ENCODE measurements around the gene APLP2.

APLP2 gene

DNA sequence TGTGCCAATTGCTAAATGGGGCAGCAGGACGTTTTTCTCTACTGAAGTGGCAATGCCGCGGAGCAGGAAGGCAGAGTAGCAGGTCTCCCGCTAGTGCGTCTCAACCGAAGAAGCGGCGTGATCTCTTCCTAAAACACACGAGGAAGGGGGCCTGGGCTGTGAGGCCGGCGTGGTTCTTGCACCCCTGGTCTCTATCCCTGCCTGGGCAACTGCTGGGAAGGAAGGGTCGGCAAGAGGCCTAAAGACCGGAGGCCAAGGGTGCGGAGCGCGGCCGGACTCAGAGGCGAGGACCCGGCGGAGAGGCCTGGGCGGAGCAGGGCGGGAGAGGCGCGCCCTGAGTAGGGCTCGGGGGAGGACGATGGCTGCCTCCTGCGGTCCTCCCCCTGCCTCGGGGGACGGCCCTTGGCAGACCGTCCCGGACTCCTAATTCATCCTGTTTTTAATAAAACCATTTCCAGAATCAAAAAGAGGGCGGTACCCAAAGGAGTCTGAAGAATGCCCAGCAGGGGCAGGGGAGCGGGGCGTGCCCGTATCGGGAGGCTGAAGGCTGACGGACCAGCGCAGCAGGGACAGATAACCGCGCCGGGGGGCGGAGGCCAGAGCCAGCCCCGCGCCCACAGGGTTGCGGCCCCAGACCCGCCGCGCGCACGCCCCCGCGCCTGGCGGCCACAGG lies 572 bp upstream of the APLP2 start:
- H3K27me3 Mint-ChIP-seq = peaks cover 9 to 10% of the 10 kb centered on the region in 2 donors
- peak overlapping the region; percentile 91 to 94 for H3K4me3 Mint-ChIP-seq
- H3K4me1 Mint-ChIP-seq = peaks cover 33 to 41% of the 10 kb centered on the region in 2 donors
- peak overlapping the region; percentile 89 for H3K27ac Mint-ChIP-seq
- H3K36me3 Mint-ChIP-seq = peaks cover 0 to 1% of the 10 kb centered on the region in 2 donors
- peak; percentile 59 to 60 for ATAC-seq (replicated peaks)
- no peak for DNase-seq
- no peaks in the 10 kb centered on the region for H3K9me3 Mint-ChIP-seq

DNA sequence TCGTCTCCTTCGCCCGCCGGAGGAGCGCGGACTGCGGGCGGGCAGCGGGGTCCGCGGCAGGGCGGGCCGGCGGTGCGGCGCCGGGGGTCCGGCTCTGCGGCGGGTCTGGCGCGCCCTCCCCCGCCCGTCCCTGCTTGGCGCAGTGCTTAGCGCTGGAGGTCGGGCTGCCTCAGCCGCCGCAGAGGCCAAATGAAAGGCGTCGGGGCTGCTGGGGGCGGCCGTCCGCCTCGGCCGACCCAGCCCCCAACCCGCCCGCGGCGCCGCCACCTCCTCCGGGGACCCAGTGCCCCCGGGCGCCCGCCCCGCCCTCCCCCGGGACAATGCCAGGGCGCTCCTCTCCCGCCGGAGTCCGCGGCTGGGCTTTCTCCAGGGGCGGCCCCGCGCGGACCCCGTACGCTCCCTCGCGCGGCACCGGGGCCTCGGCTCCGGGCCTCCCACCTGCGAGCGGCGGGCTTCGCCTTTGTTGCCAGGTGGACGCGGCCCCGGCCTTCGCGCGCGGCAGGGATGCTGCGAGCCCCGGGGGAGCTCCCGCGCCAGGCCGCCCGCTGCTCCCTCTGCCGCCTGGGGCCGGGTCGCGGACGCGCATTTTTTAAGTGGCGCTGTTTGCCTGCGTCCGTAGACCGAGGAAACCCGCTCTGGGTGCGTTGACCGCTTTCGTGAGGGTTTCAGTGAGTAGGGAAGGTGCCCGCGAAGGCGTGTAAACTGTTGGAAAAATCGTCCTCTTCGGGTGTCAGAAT lies 583 bp downstream of the APLP2 start:
- Mint-ChIP-seq H3K36me3 (peaks cover 0 to 1% of the 10 kb centered on the region in 2 donors), H3K27me3 (no peaks in the 10 kb centered on the region), H3K9me3 (no peaks in the 10 kb centered on the region), H3K4me3 (peak overlapping the region; percentile 93 to 95), H3K27ac (peak overlapping the region; percentile 86), H3K4me1 (peaks cover 25 to 36% of the 10 kb centered on the region in 2 donors)
- ATAC-seq (replicated peaks) (peak; percentile 40 to 45), DNase-seq (peak; percentile 14)

DNA sequence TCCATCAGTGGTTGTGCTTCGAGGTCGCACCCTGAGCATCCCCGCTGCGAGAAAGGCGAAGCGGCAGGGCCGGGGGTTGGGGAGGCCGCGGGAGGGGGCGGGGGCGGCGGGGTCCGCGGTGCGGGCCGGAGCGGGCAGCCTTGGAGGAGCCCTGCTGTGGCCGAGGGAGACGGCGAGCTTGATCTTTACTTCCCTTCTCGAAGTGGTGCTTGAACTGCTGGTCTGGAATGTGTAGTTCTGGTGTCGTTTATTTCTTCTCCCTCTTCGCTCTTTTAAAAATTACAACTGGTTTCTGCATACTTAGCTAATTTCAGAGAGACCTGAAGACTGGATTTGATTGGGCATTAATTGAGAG lies 1.1 kb downstream of the APLP2 start:
- no peaks in the 10 kb centered on the region for H3K9me3 Mint-ChIP-seq
- peaks cover 1 to 3% of the 10 kb centered on the region in 2 donors for H3K36me3 Mint-ChIP-seq
- H3K4me1 Mint-ChIP-seq = peaks cover 29 to 41% of the 10 kb centered on the region in 2 donors
- H3K27ac Mint-ChIP-seq = peak overlapping the region; percentile 86
- ATAC-seq (replicated peaks) (no peak), DNase-seq (no peak)
- no peaks in the 10 kb centered on the region for H3K27me3 Mint-ChIP-seq
- peak overlapping the region; percentile 91 to 95 for H3K4me3 Mint-ChIP-seq

DNA sequence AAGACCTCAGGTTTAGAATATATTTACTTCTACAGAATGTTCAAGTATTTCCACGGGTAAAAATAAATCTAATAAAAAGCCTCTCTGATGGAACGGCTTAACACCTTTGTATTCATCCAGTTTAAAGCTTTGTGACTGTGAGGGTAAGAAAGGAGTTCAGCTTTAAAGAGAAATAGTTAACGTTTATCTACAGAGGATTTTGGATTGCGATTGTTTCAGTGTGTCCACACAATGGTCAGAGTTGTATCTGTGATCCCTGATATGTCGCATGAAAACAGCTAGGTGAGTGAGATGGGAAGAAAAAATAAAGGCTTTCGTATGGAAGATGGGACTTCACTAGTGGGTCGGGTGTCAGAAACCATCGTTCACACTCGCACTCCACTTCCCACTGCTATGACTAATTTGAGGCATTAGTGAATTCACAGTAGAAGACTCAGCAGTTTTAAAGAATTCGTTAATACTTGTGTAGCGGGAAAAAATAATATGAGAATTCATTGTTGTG lies 1.6 kb downstream of the APLP2 start:
- Mint-ChIP-seq H3K4me3 (peak overlapping the region; percentile 91 to 95), H3K27me3 (no peaks in the 10 kb centered on the region), H3K27ac (peak overlapping the region; percentile 48), H3K4me1 (peaks cover 29 to 46% of the 10 kb centered on the region in 2 donors), H3K9me3 (no peaks in the 10 kb centered on the region), H3K36me3 (peaks cover 2 to 3% of the 10 kb centered on the region in 2 donors)
- ATAC-seq (replicated peaks) (no peak), DNase-seq (no peak)

DNA sequence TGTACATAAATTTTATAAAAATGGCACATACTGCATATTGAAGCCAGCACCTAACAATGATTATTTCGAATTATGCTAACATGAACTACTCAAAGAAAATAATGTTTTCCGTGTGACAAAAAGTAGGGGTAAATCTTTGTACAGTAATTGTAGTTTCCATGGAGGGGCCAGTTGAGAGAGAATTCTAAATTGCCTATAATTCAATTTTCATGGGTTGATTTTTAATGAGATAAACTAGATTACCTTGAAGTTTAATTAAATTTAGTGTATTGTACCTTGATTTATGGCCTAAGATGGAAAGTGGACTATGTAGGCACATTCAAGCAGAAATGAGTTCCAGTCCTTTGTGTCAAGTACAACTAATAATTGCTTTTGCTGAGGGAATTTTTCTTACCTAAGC lies 5.0 kb downstream of the APLP2 start:
- no peaks in the 10 kb centered on the region for H3K9me3 Mint-ChIP-seq
- DNase-seq (no peak), ATAC-seq (replicated peaks) (no peak)
- H3K4me3 Mint-ChIP-seq = no peak overlapping the region
- peaks cover 38 to 60% of the 10 kb centered on the region in 2 donors for H3K4me1 Mint-ChIP-seq
- peaks cover 2 to 7% of the 10 kb centered on the region in 2 donors for H3K36me3 Mint-ChIP-seq
- no peak overlapping the region for H3K27ac Mint-ChIP-seq
- no peaks in the 10 kb centered on the region for H3K27me3 Mint-ChIP-seq

DNA sequence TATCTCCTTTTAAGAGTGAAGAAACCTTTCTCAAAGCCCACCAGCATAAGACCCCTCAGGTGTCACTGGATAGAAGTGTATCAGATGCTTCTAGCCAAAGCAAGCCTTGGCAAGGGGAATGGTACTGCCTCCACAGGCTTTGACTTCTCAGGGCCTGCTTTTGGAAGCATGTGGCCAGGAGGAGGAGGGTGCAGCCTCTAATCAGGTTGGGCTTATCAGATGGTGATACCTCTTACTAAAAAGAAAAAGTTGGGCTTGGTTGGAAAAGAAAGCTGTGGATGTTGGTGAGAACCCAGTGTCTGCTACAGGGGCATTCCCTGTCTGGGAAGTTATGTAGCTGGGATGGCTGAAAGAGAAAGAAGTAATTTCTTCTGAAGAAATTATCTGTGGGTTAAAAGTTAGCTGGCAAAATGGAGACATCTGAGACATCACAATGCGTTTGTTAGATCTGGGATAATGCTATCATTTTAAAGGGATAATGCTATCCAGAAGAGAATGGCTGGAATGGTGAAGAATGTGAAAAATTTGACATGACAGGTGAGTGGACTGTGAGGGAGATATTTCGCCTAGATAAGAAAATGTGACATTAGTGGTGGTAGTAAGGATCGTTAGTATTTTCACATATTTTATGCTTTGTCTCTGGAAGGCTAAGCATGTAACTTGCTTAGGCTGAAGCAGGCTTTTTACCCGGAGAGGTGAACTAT lies 7.2 kb downstream of the APLP2 start:
- Mint-ChIP-seq H3K27ac (no peak overlapping the region), H3K27me3 (no peaks in the 10 kb centered on the region), H3K36me3 (peaks cover 2 to 7% of the 10 kb centered on the region in 2 donors), H3K4me1 (peaks cover 29 to 50% of the 10 kb centered on the region in 2 donors), H3K9me3 (no peaks in the 10 kb centered on the region), H3K4me3 (no peak overlapping the region)
- DNase-seq (no peak), ATAC-seq (replicated peaks) (no peak)

DNA sequence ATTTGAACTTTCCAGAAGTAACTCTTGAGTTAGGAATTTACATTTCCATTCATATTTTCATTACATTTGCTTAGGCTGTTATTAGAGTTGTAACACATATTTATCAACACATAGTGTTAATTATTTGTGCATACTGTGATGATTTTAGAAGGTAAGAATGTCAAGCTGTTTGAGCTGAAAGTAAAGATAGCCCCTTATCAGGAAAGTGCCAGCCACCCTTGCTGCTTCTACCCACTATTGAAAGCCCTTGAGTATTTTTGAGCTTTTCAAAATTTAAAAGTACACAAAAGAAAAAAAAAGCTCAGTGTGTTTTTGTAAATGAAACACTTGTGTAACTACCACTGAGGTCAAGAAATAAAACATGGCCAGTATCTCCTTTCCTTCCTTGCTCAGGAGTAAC lies 8.0 kb downstream of the APLP2 start:
- DNase-seq = no peak
- Mint-ChIP-seq H3K4me1 (peaks cover 27 to 48% of the 10 kb centered on the region in 2 donors), H3K36me3 (peaks cover 2 to 10% of the 10 kb centered on the region in 2 donors), H3K4me3 (no peak overlapping the region), H3K27ac (no peak overlapping the region), H3K9me3 (no peaks in the 10 kb centered on the region), H3K27me3 (no peaks in the 10 kb centered on the region)
- no peak for ATAC-seq (replicated peaks)

DNA sequence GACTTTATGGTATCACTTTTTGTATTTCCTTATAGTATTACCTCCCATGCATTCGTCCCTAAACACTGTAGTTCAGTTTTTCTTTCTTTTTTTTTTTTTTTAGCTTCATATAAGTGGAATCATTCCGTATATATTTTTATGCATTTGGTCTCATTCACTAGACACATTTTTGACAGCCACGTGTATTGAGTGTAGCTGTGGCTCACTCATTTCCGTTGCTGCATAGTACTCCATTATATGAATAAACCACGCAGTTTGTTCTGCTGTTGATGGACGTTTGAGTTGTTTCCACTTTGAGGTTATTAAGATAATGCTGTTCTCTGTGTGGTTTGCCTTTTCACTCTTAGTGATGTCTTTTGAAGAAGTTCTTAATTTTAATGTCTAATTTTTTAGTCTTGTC lies 8.4 kb downstream of the APLP2 start:
- peaks cover 2 to 10% of the 10 kb centered on the region in 2 donors for H3K36me3 Mint-ChIP-seq
- DNase-seq (no peak), ATAC-seq (replicated peaks) (no peak)
- no peaks in the 10 kb centered on the region for H3K27me3 Mint-ChIP-seq
- peak overlapping the region; percentile 86 for H3K27ac Mint-ChIP-seq
- peaks cover 27 to 48% of the 10 kb centered on the region in 2 donors for H3K4me1 Mint-ChIP-seq
- H3K4me3 Mint-ChIP-seq = no peak overlapping the region
- no peaks in the 10 kb centered on the region for H3K9me3 Mint-ChIP-seq

DNA sequence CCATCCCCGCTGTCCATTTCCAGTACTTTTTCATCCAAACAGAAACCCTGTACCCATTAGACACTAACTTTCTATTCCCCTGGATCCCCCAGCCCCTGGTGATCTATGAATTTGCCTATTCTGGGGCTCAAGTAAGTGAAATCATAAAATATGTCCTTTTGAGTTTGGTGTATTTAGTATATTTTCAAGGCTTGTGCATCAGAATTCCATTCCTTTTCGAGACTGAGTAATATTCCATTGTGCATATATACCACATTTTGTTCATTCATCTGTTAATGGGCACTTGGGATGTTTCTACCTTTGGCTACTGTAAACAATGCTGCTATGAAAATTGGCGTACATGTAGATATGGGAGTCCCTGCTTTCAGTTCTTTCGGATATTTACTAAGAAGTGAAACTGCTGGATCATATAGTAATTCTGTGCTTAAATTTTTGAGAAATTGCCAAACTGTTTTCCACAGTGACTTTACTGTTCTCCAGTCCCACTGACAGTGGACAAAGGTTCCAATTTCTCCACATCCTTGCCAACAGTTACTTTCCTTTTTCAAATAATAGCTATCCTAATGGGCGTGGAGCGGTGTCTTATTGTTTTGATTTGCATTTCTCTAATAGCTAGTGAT lies 16.1 kb downstream of the APLP2 start:
- no peak overlapping the region for H3K4me3 Mint-ChIP-seq
- H3K27ac Mint-ChIP-seq = no peak overlapping the region
- H3K9me3 Mint-ChIP-seq = peaks cover 0 to 2% of the 10 kb centered on the region in 2 donors
- peaks cover 10 to 12% of the 10 kb centered on the region in 2 donors for H3K36me3 Mint-ChIP-seq
- no peak for ATAC-seq (replicated peaks)
- H3K4me1 Mint-ChIP-seq = peaks cover 34 to 58% of the 10 kb centered on the region in 2 donors
- no peaks in the 10 kb centered on the region for H3K27me3 Mint-ChIP-seq
- no peak for DNase-seq

DNA sequence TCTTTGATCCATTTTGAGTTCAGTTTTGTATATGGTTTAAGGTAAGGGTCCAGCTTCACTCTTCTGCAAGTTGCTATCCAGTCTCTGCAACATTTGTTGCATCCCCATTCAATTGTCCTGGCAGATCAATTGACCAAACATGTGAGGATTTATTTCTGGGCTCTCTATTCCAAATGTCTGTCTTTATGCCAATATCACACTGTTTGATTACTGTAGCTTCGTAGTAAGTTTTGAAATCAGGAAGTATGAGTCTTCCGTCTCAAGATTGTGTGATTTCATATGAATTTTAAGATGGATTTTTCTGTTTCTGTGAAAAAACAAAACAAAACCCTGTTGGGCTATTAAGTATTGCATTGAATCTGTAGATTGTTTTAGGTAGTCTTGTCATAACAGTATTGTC lies 17.0 kb downstream of the APLP2 start:
- Mint-ChIP-seq H3K27ac (no peak overlapping the region), H3K9me3 (peaks cover 0 to 2% of the 10 kb centered on the region in 2 donors), H3K36me3 (peaks cover 10 to 12% of the 10 kb centered on the region in 2 donors), H3K4me3 (no peak overlapping the region), H3K4me1 (peaks cover 34 to 58% of the 10 kb centered on the region in 2 donors), H3K27me3 (no peaks in the 10 kb centered on the region)
- DNase-seq = no peak
- no peak for ATAC-seq (replicated peaks)

DNA sequence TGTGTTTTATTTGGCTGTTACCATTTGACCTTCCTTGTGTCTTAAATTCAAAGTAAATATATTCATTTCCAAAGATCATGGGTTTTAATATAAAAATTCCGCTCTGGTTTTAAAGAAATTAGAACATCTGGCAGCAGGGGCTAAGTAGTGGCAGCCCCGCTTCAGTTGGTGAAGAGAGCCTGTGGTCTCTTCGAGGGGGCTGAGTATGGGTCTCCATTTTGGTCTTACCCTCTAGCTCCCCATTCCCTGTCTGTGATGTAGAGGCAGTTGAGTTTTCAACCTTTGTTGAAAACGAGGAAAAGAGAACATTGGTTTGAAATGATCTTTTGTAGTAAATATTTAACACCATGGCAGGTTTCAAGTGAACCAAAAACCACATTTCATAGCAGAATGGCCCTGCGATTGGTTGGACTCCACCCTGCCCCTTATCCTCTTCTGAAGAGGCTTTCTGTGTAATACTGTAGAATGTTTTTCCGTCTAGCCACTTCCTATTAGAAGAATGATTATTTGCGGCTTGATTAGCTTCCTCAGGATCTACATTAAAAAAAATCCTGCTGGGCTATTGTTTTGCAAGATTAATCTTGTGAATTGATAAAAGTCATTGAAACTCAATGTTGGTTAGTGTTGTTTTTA lies 17.7 kb downstream of the APLP2 start:
- Mint-ChIP-seq H3K36me3 (peaks cover 10% of the 10 kb centered on the region in 2 donors), H3K4me3 (peak overlapping the region; percentile 29 to 62), H3K9me3 (peaks cover 0 to 2% of the 10 kb centered on the region in 2 donors), H3K27ac (peak overlapping the region; percentile 59), H3K4me1 (peaks cover 33 to 57% of the 10 kb centered on the region in 2 donors), H3K27me3 (no peaks in the 10 kb centered on the region)
- no peak for DNase-seq
- peak; percentile 77 to 90 for ATAC-seq (replicated peaks)

DNA sequence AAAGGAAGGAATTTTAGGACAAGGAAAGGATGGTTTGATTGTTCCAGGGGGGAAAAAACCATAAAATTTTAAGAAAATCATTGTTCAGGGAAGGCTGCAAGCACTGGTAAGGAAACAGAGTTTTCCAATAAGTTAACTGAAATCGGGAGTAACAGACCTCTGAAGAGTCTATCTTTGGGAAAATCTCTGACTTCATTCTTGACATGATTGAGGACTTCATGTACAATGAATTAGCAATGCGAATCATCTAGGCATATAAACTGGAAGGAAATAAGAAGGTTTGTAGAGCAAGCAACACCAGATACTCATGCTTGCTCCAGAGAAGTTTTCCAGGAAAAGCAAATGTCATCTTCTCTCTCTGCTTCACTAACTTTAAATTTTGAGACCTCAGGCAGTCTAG lies 18.5 kb downstream of the APLP2 start:
- ATAC-seq (replicated peaks) (no peak), DNase-seq (no peak)
- peaks cover 0 to 2% of the 10 kb centered on the region in 2 donors for H3K9me3 Mint-ChIP-seq
- no peak overlapping the region for H3K27ac Mint-ChIP-seq
- H3K4me3 Mint-ChIP-seq = no peak overlapping the region
- H3K4me1 Mint-ChIP-seq = peaks cover 38 to 59% of the 10 kb centered on the region in 2 donors
- peaks cover 10% of the 10 kb centered on the region in 2 donors for H3K36me3 Mint-ChIP-seq
- H3K27me3 Mint-ChIP-seq = no peaks in the 10 kb centered on the region

DNA sequence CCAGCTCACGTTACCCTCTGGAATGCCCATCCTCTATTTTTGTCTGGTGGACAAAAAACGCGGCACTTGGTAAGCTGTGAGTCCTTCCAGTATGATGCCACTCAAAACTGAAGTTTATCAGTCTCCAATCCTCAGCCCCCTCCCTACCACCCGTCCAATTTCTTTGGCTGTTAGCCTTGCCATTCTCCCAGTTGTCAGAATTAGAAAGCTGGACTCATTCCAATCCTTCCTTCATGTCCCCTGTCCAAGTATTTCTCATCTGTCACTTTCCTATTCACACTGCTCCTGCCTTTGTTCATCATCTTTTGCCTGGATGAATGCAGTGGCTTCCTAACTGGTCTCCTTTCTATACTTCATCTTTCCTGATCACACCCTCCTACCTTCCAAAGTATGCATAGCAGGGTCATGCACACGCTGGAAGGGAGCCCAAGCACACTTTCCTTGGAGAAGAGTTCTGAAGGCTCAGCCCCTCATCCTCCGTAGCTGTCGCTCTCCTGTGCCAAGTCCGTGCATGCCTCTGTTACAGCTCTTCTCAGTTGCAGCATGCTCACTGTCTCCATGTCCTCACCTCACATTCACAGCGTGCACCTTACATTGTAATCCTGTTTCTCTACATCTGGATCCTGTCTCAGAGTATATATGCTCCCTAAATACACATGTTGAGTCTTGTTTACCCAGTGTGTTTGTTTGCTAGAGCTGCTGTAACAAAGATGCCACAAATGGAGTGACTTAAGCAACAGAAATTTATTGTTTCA lies 19.4 kb downstream of the APLP2 start:
- Mint-ChIP-seq H3K36me3 (peaks cover 10 to 12% of the 10 kb centered on the region in 2 donors), H3K9me3 (peaks cover 0 to 2% of the 10 kb centered on the region in 2 donors), H3K4me1 (peaks cover 40 to 65% of the 10 kb centered on the region in 2 donors), H3K27me3 (no peaks in the 10 kb centered on the region), H3K4me3 (no peak overlapping the region), H3K27ac (peak overlapping the region; percentile 2)
- no peak for DNase-seq
- ATAC-seq (replicated peaks) = no peak
